ENCODE results near the gene WBP11. TPM values are rescaled to one million over a fixed set of nuclear protein-coding genes. Genes with fewer than 3 reads are reported as not detected.

Gene WBP11
- total RNA-seq, 2 experiments from 2014 or later, result 131 to 134 TPM

DNA sequence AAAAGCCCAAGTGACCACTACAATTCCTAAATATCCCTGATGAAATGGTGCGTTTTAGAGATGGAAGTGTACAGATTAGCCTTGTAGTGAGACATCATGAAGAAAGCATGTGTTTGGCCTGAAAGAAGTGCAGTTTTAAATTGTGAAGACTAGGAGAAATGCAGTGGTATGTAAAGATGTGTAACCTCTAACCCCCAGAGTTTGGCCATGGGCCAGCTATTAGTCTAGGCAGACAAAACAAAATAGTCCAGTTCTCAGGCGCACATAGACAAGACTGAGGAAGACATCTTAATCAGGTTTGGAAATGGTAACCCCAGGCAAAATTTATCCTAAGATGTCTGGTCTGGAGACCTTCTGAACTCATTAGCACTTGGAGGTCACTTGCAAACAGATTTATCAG, 23.4 kb downstream of the WBP11 start:
- Mint-ChIP-seq H3K27ac (no peak overlapping the region), H3K27me3 (no peaks in the 10 kb centered on the region), H3K36me3 (no peaks in the 10 kb centered on the region), H3K4me3 (no peak overlapping the region), H3K4me1 (ENCODE audit: low read depth) (peaks cover 13% of the 10 kb centered on the region), H3K9me3 (no peaks in the 10 kb centered on the region)
- ChIA-PET POLR2A (no interaction called here), CTCF (no interaction called here)
- intact Hi-C loops (cut with micrococcal nuclease), result no loop called here
- DNase-seq, result no peak

DNA sequence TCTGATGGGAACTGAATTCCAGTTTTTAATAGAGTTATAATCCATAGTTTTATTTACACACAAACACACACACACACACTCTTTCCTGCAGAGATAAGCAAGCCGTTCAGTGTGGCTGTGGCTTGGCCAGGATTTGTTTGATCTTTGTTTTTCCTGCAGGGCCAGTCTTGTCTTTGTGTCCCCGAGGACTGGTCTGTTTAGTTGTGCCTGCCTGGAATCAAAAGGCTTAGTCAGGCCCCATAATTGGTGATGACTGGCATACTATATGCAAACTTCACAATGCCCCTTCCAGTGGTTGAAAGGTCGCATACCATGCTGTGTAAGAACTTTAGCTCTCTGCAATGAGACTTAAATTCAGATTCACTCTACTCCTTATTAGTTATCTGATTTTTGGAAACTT, 26.0 kb downstream of the WBP11 start:
- Mint-ChIP-seq H3K36me3 (peaks cover 3% of the 10 kb centered on the region), H3K27me3 (no peaks in the 10 kb centered on the region), H3K4me1 (ENCODE audit: low read depth) (peaks cover 13% of the 10 kb centered on the region), H3K9me3 (no peaks in the 10 kb centered on the region), H3K27ac (no peak overlapping the region), H3K4me3 (no peak overlapping the region)
- intact Hi-C loops (cut with micrococcal nuclease), result no loop called here
- DNase-seq, result no peak
- POLR2A ChIA-PET, result interaction anchor here (0.8 kb wide), 1 partner anchor 25 kb away, joined by 3 read pairs; no protein-coding TSS in a partner anchor
- CTCF ChIA-PET, result interaction anchor here (0.8 to 1.2 kb wide), 3 partner anchors 25 to 218 kb away, joined by 3 read pairs; no protein-coding TSS in a partner anchor

DNA sequence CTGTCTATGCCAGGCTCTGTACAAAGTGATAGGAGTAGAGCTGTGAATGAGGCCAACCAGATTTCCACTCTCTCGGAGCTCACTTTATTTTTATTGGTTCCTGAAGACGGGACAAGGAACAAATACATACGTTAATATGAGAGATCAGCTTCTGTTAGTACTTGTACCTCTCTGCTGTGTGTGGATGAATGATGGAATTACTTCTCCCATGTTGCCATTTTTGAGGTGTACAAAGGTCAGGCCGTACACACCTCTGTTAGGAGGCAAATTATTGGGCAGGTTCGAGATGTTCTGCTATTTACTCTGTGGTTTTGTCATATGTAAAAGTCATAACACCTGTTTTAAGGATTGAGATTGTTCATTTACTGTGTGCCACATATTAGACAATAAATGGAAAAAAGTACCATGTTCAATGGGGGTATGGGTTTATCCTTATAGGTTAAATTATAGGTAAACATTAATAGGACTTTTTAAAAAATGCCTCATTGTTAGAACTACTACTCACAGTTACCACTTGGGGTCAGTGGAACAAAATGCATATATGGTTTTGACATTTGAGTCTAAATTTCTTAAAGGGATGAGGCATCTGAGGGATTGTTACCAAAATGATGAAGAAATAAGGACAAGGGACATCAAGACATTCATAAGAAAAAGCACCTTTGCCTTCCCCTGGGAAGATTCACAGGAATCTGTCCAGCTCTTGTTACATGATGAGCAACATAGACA, 26.9 kb downstream of the WBP11 start:
- no peaks in the 10 kb centered on the region for H3K9me3 Mint-ChIP-seq
- H3K36me3 Mint-ChIP-seq, result peaks cover 3% of the 10 kb centered on the region
- H3K27ac Mint-ChIP-seq, result no peak overlapping the region
- intact Hi-C loops (cut with micrococcal nuclease), result no loop called here
- no peaks in the 10 kb centered on the region for H3K27me3 Mint-ChIP-seq
- ChIA-PET CTCF (interaction anchor here (0.9 to 2.4 kb wide), 4 partner anchors 8 to 219 kb away, joined by 3 to 17 read pairs (median 4); partner anchors contain the start of genes C12orf60 and WBP11), POLR2A (interaction anchor here (8.1 kb wide), 1 partner anchor 27 kb away, joined by 95 read pairs; the partner anchor contains the start of genes C12orf60 and WBP11)
- no peak for DNase-seq
- peaks cover 20% of the 10 kb centered on the region for H3K4me1 Mint-ChIP-seq (ENCODE audit: low read depth)
- H3K4me3 Mint-ChIP-seq, result no peak overlapping the region

DNA sequence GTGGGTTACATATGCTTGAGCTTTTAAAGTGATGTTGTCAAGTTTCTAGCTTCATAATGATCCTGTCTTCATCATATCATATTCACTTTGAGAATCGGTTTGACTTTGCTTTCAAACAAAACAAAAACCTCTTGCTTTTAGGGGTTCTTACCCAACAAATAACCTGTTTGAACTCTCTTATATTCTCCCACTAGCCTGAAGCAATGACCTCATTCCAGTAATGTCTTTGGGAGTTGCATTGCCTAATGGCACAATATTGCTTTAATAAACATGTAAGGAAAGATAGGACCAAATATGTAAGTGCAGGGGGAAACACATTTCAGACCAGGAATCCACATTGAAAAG, 27.7 kb downstream of the WBP11 start:
- Mint-ChIP-seq H3K27me3 (no peaks in the 10 kb centered on the region), H3K27ac (peak overlapping the region; percentile 93), H3K36me3 (peaks cover 7% of the 10 kb centered on the region), H3K4me3 (peak overlapping the region; percentile 97), H3K9me3 (no peaks in the 10 kb centered on the region), H3K4me1 (ENCODE audit: low read depth) (peaks cover 24% of the 10 kb centered on the region)
- ChIA-PET CTCF (interaction anchor here (0.5 to 2.4 kb wide), 6 partner anchors 9 to 220 kb away, joined by 3 to 17 read pairs (median 4); partner anchors contain the start of genes C12orf60 and WBP11), POLR2A (interaction anchor here (0.8 to 8.1 kb wide), 5 partner anchors 20 to 219 kb away, joined by 4 to 95 read pairs (median 10); partner anchors contain the start of genes C12orf60 and WBP11)
- intact Hi-C loops (cut with micrococcal nuclease), result loop anchor here (2.0 kb wide), 4 partner anchors 49 to 787 kb away; no protein-coding TSS in a partner anchor
- no peak for DNase-seq

DNA sequence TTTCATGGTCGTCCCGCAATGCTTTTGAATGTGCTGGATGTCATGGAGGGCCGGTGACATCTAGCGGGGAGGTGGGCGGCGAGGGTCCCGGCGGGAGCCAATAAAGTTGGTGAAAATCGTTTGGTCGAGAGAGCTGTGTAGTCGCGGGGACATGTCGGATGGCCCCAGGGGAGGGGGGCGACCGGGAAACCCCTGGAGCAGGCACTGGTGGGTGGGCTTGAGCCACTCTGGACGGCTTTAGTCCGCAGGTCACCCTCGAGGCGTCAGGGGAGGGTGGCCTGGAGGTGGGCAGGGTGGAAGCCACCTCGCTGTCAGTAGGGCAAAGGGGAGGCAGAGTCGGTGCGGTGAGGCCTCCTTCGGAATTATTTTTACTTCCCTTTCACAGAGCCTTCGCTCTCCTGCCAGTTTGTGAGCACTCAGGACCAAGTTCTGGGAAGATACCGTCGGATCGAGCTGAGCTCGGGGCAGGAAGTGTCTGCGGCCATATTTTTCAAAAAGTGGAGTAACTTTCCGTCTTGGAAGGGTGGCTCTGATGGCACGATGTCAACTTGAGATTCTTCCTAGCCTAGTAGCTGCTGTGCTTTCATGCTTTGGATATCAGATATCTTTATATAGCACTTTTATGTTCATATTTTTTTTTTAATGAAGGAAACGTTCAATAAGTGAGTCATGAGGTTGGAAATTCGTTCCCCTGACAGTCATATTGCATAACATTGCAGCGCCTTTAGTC, 28.2 kb downstream of the WBP11 start:
- peak overlapping the region; percentile 97 for H3K4me3 Mint-ChIP-seq
- peaks cover 24% of the 10 kb centered on the region for H3K4me1 Mint-ChIP-seq (ENCODE audit: low read depth)

DNA sequence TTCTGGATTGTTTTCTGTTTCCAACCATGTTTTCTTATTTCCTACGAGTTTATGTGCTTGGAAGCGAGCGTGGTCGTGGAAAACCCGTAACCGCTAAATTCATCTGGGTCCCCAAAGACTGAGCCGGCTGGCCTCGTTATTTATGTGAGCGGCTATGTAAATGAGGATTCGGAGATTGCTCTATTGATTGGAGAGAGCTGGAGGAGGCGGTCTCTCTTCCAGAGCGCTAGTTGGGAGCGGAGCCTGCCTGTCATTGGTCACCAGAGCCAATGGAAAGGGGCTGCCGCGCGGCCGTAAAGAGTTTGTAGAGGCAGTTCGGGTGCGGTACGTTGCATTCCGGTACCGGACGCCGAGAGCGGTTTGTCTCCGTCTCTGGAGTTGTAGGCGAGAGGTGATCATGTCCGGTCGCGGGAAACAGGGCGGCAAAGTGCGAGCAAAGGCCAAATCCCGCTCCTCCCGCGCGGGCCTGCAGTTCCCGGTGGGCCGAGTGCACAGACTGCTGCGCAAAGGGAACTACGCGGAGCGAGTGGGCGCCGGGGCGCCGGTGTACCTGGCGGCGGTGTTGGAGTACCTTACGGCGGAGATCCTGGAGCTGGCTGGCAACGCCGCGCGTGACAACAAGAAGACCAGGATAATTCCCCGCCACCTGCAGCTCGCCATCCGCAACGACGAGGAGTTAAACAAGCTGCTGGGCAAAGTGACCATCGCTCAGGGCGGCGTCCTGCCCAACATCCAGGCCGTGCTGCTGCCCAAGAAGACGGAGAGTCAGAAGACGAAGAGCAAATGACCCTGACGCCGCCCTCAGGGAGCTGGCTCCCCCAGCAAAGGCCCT, 29.0 kb downstream of the WBP11 start:
- no peaks in the 10 kb centered on the region for H3K9me3 Mint-ChIP-seq
- POLR2A ChIA-PET, result interaction anchor here (0.6 to 8.1 kb wide), 14 partner anchors 10 to 406 kb away, joined by 3 to 95 read pairs (median 4); partner anchors contain the start of genes ARHGDIB, C12orf60 and WBP11
- peak; percentile 95 for DNase-seq
- no peaks in the 10 kb centered on the region for H3K27me3 Mint-ChIP-seq
- H3K4me3 Mint-ChIP-seq, result peak overlapping the region; percentile 97
- H3K27ac Mint-ChIP-seq, result peak overlapping the region; percentile 93
- CTCF ChIA-PET, result interaction anchor here (0.9 to 2.4 kb wide), 5 partner anchors 28 to 222 kb away, joined by 3 to 17 read pairs (median 5); partner anchors contain the start of genes C12orf60, ERP27 and WBP11
- peaks cover 25% of the 10 kb centered on the region for H3K4me1 Mint-ChIP-seq (ENCODE audit: low read depth)
- H3K36me3 Mint-ChIP-seq, result peaks cover 18% of the 10 kb centered on the region
- intact Hi-C loops (cut with micrococcal nuclease), result loop anchor here (2.0 to 5.0 kb wide), 6 partner anchors 51 to 789 kb away; no protein-coding TSS in a partner anchor

More for the DNA sequence above, 28.2 kb downstream of the WBP11 start:
- DNase-seq, result peak; percentile 54
- intact Hi-C loops (cut with micrococcal nuclease), result loop anchor here (2.0 to 5.0 kb wide), 6 partner anchors 50 to 788 kb away; no protein-coding TSS in a partner anchor
- CTCF ChIA-PET, result interaction anchor here (0.5 to 2.4 kb wide), 7 partner anchors 9 to 221 kb away, joined by 3 to 17 read pairs (median 4); partner anchors contain the start of genes C12orf60, ERP27 and WBP11
- H3K27ac Mint-ChIP-seq, result peak overlapping the region; percentile 93
- no peaks in the 10 kb centered on the region for H3K9me3 Mint-ChIP-seq
- POLR2A ChIA-PET, result interaction anchor here (0.6 to 8.1 kb wide), 12 partner anchors 20 to 407 kb away, joined by 3 to 95 read pairs (median 4); partner anchors contain the start of genes ARHGDIB, C12orf60 and WBP11
- H3K36me3 Mint-ChIP-seq, result peaks cover 13% of the 10 kb centered on the region
- no peaks in the 10 kb centered on the region for H3K27me3 Mint-ChIP-seq

DNA sequence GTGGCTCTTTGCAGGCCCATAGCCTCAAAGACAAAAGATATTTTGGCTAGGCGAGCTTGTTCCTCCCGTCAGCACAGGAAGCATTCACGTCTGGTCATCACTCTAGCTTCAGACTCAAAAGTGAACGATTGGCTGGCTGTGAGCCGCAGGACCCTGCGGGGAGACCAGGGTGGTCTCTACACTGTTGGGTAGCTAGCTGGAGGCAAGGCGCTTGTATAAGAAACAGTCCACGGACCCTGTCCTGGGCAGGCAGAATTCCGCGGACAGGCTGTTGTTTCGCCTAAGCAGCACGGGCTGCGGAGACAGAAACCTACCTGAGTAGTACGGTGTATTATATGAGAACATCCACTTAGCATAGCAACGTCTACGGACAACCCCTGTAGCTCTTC, 29.6 kb downstream of the WBP11 start:
- Mint-ChIP-seq H3K27ac (peak overlapping the region; percentile 93), H3K4me3 (peak overlapping the region; percentile 97), H3K9me3 (no peaks in the 10 kb centered on the region), H3K36me3 (peaks cover 21% of the 10 kb centered on the region), H3K27me3 (no peaks in the 10 kb centered on the region), H3K4me1 (ENCODE audit: low read depth) (peaks cover 31% of the 10 kb centered on the region)
- ChIA-PET POLR2A (interaction anchor here (0.6 to 8.1 kb wide), 8 partner anchors 10 to 500 kb away, joined by 3 to 95 read pairs (median 4); partner anchors contain the start of genes ARHGDIB, C12orf60 and WBP11), CTCF (interaction anchor here (0.8 to 2.4 kb wide), 3 partner anchors 29 to 222 kb away, joined by 3 to 17 read pairs (median 7); partner anchors contain the start of genes C12orf60 and WBP11)
- DNase-seq, result no peak
- intact Hi-C loops (cut with micrococcal nuclease), result loop anchor here (2.0 to 5.0 kb wide), 6 partner anchors 51 to 789 kb away; no protein-coding TSS in a partner anchor

DNA sequence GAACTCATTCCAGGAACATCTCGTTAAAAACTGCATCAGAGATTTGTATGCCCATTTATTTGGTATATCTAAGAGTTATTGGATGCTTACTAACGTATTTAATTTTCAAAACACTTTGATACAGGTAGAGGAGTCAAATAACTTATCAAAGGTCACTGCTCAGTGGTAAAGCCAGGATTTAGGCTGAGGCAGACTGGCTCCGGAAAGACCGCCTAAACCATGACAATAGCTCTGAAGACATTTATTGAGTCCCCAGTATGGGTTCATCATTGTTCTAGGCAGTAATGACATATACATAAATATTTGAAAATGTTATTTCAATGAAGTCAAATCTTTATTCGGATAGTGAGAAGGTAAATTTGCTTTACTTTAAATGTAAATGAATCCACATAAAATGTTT, 30.3 kb downstream of the WBP11 start:
- ChIA-PET CTCF (interaction anchor here (0.8 to 1.4 kb wide), 2 partner anchors 30 to 178 kb away, joined by 3 read pairs; partner anchors contain the start of gene WBP11), POLR2A (interaction anchor here (0.6 to 8.1 kb wide), 6 partner anchors 11 to 186 kb away, joined by 3 to 95 read pairs (median 6); partner anchors contain the start of genes C12orf60 and WBP11)
- Mint-ChIP-seq H3K9me3 (no peaks in the 10 kb centered on the region), H3K27ac (no peak overlapping the region), H3K36me3 (peaks cover 24% of the 10 kb centered on the region), H3K27me3 (no peaks in the 10 kb centered on the region), H3K4me1 (ENCODE audit: low read depth) (peaks cover 34% of the 10 kb centered on the region), H3K4me3 (no peak overlapping the region)
- intact Hi-C loops (cut with micrococcal nuclease), result loop anchor here (5.0 kb wide), 2 partner anchors 386 to 536 kb away; no protein-coding TSS in a partner anchor
- no peak for DNase-seq

DNA sequence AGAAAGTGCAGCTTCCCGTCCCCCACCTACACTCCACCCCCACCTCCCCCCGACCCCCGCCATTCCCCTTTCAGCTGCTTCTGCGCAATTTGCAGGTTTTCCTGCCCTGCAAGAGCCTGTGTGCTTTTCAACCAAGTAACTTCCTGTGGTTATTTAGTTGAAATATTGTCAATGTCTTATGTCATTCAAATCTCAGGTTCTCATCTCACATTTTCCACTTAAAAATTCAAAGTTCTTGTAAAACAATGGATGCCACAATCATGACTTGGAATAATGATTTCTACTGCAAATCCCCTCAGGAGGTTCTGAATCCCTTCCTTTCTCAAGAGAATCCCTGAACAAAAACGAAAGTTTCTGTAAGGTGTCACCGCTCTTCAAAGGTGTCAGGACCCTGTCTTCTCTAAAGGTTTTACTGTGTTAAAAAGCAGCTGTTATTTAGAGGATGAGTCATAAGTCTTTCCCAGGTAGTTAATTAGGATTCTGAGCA, 31.6 kb downstream of the WBP11 start:
- Mint-ChIP-seq H3K27ac (peak overlapping the region; percentile 100), H3K9me3 (peaks cover 7% of the 10 kb centered on the region), H3K4me1 (ENCODE audit: low read depth) (peaks cover 46% of the 10 kb centered on the region), H3K36me3 (peaks cover 36% of the 10 kb centered on the region), H3K27me3 (no peaks in the 10 kb centered on the region), H3K4me3 (peak overlapping the region; percentile 98)
- ChIA-PET POLR2A (interaction anchor here (0.6 to 8.1 kb wide), 11 partner anchors 12 to 551 kb away, joined by 3 to 95 read pairs (median 5); partner anchors contain the start of genes ARHGDIB, ATF7IP, C12orf60 and WBP11), CTCF (interaction anchor here (2.6 to 3.1 kb wide), 3 partner anchors 28 to 224 kb away, joined by 10 to 18 read pairs (median 14); partner anchors contain the start of gene ARHGDIB)
- DNase-seq, result peak; percentile 45
- intact Hi-C loops (cut with micrococcal nuclease), result loop anchor here (1.0 to 5.0 kb wide), 8 partner anchors 32 to 1111 kb away; partner anchors contain the start of genes ATF7IP, C12orf60, STRAP and WBP11

Data from activated CD4-positive, alpha-beta memory T cell treated with anti-CD3 and anti-CD28 coated beads for 36 hours (primary cell).